Testis (tissue), 2 donors: ENCODE results near the gene WDR86.

Experiments used
- CTCF ChIP-seq, 3 experiments: fragments of 450-650 bp in 2 of 3; fragments of 200-600 bp in 1 of 3; sonication (generic) in 1 of 3; IDR thresholded peaks; one replicate each; pipeline ENCODE4 v1.5.1; 2016 to 2019; ENCODE audit warnings: antibody characterized with exemption in 3 of 3, mild to moderate bottlenecking in 2 of 3, moderate library complexity in 1 of 3
- POLR2A ChIP-seq: fragments of 450-650 bp; IDR thresholded peaks from one replicate; pipeline ENCODE4 v1.6.1; 2017; ENCODE audit warnings: antibody characterized with exemption, mild to moderate bottlenecking, moderate library complexity

GRCh38 chr7:151363182-151363581, 46.7 kb downstream of the WDR86 start:
- no peak for TF ChIP-seq POLR2A
- TF ChIP-seq CTCF (IDR thresholded peaks at IDR 0.05): no peak
